ENCODE results near the gene OR10A6.

- TF ChIP-seq CTCF (IDR thresholded peaks at IDR 0.05) (no peak), POLR2A (IDR thresholded peaks at IDR 0.05) (no peak)
Measured at GRCh38 chr11:7949934-7950333, 18.9 kb upstream of the OR10A6 start.
